A673 (cell line): ENCODE measurements around the gene CUL7. TPM values are rescaled to one million over a fixed set of nuclear protein-coding genes. Genes with fewer than 3 reads are reported as not detected.

Experiments used
- BruUV-seq: library from RNA; stranded (reverse); fragments of 400-500 nt; replicated peaks from 2 replicates; lab custom pipeline; 2021; lab: Mats Ljungman, UMichigan
- CTCF ChIA-PET: fragments of 300-600 bp; sonication (Branson Sonifier 250); formaldehyde crosslinking; loops from one replicate; lab custom pipeline; 2022; ENCODE audit warnings: antibody characterized with exemption; lab: Charles Lee
- POLR2A ChIA-PET: fragments of 300-600 bp; sonication (Branson Sonifier 250); formaldehyde crosslinking; loops from one replicate; lab custom pipeline; 2022; ENCODE audit warnings: antibody characterized with exemption; ENCODE audit not compliant: low non-redundant PET; lab: Charles Lee
- DNase-seq: peaks from one replicate; pipeline ENCODE4 v3.0.0-alpha.2; 2015; ENCODE audit warnings: low spot score
- H3K27ac ChIP-seq: fragments of 200-600 bp; sonication (generic); 2 replicates; pipeline ENCODE4 v1.5.1; 2016; ENCODE audit warnings: mixed run types, low read depth, mild to moderate bottlenecking, mixed read lengths, antibody characterized with exemption, low read length; ENCODE audit not compliant: poor library complexity, severe bottlenecking
- H3K27me3 ChIP-seq: fragments of 200-600 bp; sonication (generic); replicated peaks from 2 replicates; pipeline ENCODE4 v1.6.1; 2017; ENCODE audit warnings: mixed run types, low read depth, mild to moderate bottlenecking, mixed read lengths, antibody characterized with exemption, low read length; ENCODE audit not compliant: insufficient read depth, poor library complexity
- H3K36me3 ChIP-seq: fragments of 200-600 bp; sonication (generic); 2 replicates; pipeline ENCODE4 v1.6.1; 2016; ENCODE audit warnings: mixed run types, mild to moderate bottlenecking, mixed read lengths, antibody characterized with exemption, low read length; ENCODE audit not compliant: insufficient read depth, poor library complexity, severe bottlenecking
- H3K4me1 ChIP-seq: fragments of 200-600 bp; sonication (generic); 2 replicates; pipeline ENCODE4 v1.6.1; 2017; ENCODE audit warnings: mixed run types, mild to moderate bottlenecking, mixed read lengths, antibody characterized with exemption, low read length; ENCODE audit not compliant: insufficient read depth, poor library complexity, severe bottlenecking
- H3K4me3 ChIP-seq: fragments of 200-600 bp; sonication (generic); 2 replicates; pipeline ENCODE4 v1.5.1; 2016; ENCODE audit warnings: low read depth, mixed run types, mild to moderate bottlenecking, mixed read lengths, low read length; ENCODE audit not compliant: poor library complexity, severe bottlenecking
- H3K9me3 ChIP-seq: fragments of 200-600 bp; sonication (generic); 2 replicates; pipeline ENCODE4 v1.6.1; 2016; ENCODE audit warnings: mixed run types, low read depth, mild to moderate bottlenecking, mixed read lengths, antibody characterized with exemption, low read length; ENCODE audit not compliant: poor library complexity, severe bottlenecking
- EZH2 ChIP-seq: fragments of 200-600 bp; sonication (generic); IDR thresholded peaks from 2 replicates; pipeline ENCODE4 v1.6.1; 2017; ENCODE audit warnings: borderline replicate concordance, low read depth, mild to moderate bottlenecking, mixed read lengths, antibody characterized with exemption, low read length; ENCODE audit not compliant: poor library complexity, severe bottlenecking
- intact Hi-C: fragments of 100-400 bp; cut with micrococcal nuclease; formaldehyde crosslinking; loops from one replicate; pipeline ENCODE4 v1.10.0; 2022; ENCODE audit not compliant: unreplicated experiment
- total RNA-seq: library from RNA; stranded (reverse); gene quantifications from 2 replicates; pipeline ENCODE4 v1.2.3, GENCODE V29; 2021
- TF ChIP-seq, protein P1 (sequence below): fragments of 300-800, 200-600 bp; sonication (generic); conservative IDR thresholded peaks from 2 replicates; pipeline ENCODE4 v1.5.1; 2017; ENCODE audit warnings: low read depth, mild to moderate bottlenecking, antibody characterized with exemption, low read length, moderate library complexity, mixed read lengths

The CUL7 gene
- total RNA-seq, 1 experiment from 2014 or later: 29.4 TPM

DNA sequence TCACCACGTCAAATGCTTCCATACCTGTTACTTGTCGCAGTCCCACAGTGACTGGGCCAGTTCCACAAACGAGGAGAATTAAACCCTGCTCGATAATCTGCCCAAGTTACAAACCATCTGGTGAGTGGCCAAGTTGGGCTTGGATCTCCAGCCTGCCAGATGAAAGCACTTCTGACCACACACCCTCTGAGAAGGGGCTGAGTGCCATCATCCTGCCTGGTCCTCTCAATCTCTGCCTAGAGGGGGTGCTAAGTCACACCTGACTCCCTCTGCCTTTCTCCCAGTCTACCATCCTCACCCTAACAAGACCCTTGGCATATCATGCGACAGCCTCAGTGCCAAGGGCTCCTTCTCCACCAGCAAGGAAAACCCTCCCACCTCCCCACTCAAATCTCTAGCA is 16.5 kb downstream of the CUL7 start:
- POLR2A ChIA-PET: interaction anchor here (0.7 kb wide), 1 partner anchor 812 kb away, joined by 6 read pairs; no protein-coding TSS in a partner anchor
- H3K36me3 ChIP-seq: peaks cover 52% of the 10 kb centered on the region
- intact Hi-C loops: no loop called here

DNA sequence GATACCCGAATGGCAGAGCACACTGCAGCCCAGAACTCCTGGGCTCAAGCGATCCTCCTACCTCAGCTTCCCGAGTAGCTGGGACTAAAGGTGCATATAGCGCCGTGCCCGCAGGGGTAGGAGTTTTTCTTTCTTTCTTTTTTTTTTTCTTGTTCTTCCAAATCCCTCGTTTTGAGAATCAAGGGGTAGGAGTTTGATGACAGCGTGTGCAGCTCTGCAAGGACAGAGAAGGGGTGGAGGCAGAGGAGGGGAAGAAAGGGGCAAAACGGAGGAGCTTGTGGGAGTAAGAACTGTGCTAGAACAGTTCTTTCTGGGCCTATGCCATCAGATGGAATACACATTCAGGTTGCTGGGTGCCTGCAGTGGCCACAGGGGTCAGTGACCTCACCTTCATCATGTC is 16.9 kb downstream of the CUL7 start:
- Histone ChIP-seq H3K27me3 (no peaks in the 10 kb centered on the region), H3K36me3 (peaks cover 53% of the 10 kb centered on the region), H3K4me3 (no peak overlapping the region), H3K27ac (no peak overlapping the region), H3K9me3 (no peaks in the 10 kb centered on the region), H3K4me1 (no peaks in the 10 kb centered on the region)
- no peak for DNase-seq
- TF ChIP-seq, protein P1, sequence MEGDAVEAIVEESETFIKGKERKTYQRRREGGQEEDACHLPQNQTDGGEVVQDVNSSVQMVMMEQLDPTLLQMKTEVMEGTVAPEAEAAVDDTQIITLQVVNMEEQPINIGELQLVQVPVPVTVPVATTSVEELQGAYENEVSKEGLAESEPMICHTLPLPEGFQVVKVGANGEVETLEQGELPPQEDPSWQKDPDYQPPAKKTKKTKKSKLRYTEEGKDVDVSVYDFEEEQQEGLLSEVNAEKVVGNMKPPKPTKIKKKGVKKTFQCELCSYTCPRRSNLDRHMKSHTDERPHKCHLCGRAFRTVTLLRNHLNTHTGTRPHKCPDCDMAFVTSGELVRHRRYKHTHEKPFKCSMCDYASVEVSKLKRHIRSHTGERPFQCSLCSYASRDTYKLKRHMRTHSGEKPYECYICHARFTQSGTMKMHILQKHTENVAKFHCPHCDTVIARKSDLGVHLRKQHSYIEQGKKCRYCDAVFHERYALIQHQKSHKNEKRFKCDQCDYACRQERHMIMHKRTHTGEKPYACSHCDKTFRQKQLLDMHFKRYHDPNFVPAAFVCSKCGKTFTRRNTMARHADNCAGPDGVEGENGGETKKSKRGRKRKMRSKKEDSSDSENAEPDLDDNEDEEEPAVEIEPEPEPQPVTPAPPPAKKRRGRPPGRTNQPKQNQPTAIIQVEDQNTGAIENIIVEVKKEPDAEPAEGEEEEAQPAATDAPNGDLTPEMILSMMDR: no peak
- no peak for TF ChIP-seq EZH2
- ChIA-PET CTCF (no interaction called here), POLR2A (interaction anchor here (0.7 kb wide), 1 partner anchor 812 kb away, joined by 6 read pairs; no protein-coding TSS in a partner anchor)
- intact Hi-C loops: no loop called here
- no TSS peak for BruUV-seq

More for the DNA sequence above, 16.5 kb downstream of the CUL7 start:
- TF ChIP-seq, protein P1: no peak
- TF ChIP-seq EZH2: no peak
- BruUV-seq: no TSS peak
- Histone ChIP-seq H3K9me3 (no peaks in the 10 kb centered on the region), H3K27ac (no peak overlapping the region), H3K4me3 (no peak overlapping the region), H3K27me3 (no peaks in the 10 kb centered on the region), H3K4me1 (no peaks in the 10 kb centered on the region)
- CTCF ChIA-PET: no interaction called here
- DNase-seq: no peak

DNA sequence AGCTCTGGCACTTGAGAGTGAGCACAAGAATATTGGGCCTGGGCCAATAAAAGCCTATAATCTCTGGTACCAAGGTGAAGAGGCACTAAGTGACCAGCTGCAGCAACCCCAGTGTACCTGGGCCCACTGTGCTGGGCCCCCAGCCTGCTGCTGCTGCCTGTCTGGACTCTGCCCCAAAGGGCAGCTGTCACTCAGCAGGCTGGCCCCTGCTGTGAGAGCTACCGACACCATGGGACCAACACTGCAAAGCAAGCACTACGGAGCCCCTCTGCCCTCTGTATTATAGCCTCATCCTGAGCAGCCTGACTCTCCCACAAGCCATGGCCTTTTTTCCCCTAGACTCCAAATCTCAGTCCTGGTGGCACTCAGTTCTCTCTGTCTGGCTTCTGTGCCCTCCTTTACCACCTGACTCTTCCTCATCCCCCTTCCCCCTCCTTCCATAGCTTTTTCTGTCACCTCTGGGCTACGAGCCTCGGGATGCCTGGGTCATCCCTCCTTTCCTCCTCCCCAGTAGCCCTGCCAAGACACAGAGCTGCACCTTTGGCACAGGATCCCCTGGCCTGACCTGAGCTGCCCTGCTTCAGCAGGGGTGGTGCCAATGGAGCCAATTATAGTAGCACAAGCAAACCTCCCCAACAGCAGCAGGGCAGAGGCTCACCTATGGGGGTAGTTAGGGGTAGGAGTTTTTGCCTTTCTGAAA is 18.0 kb downstream of the CUL7 start:
- Histone ChIP-seq H3K9me3 (no peaks in the 10 kb centered on the region), H3K4me3 (no peak overlapping the region), H3K27ac (no peak overlapping the region), H3K4me1 (no peaks in the 10 kb centered on the region), H3K27me3 (no peaks in the 10 kb centered on the region), H3K36me3 (peaks cover 49% of the 10 kb centered on the region)
- no peak for TF ChIP-seq EZH2
- TF ChIP-seq, protein P1: no peak
- POLR2A ChIA-PET: no interaction called here
- BruUV-seq: no TSS peak
- DNase-seq: no peak
- intact Hi-C loops: no loop called here
- CTCF ChIA-PET: no interaction called here
